Breast epithelium (tissue), 4 donors: ENCODE data around the gene HTRA2. TPM values are rescaled to one million over a fixed set of nuclear protein-coding genes. Genes with fewer than 3 reads are reported as not detected.

ENCODE experiments used
- DNase-seq, 2 donors: peaks; one replicate each; pipeline ENCODE4 v3.0.0-alpha.2; 2019; ENCODE audit warnings: low spot score in 2 of 2
- H3K27ac ChIP-seq, 2 donors: fragments of 200-600 bp; sonication (generic) in 1 of 2; one replicate each; pipeline ENCODE4 v1.5.1; 2016 to 2019; ENCODE audit warnings: mild to moderate bottlenecking in 1 of 2
- H3K27me3 ChIP-seq, 2 donors: fragments of 200-600 bp; sonication (generic) in 1 of 2; one replicate each; pipeline versions ENCODE4 v1.5.1 to v1.6.0; 2017 to 2019; ENCODE audit warnings: control low read depth in 1 of 2, mild to moderate bottlenecking in 1 of 2
- H3K36me3 ChIP-seq: fragments of 200-600 bp; one replicate; pipeline ENCODE4 v1.5.1; 2019
- H3K4me1 ChIP-seq, 2 donors: fragments of 200-600 bp; sonication (generic); one replicate each; pipeline ENCODE4 v1.5.1; 2016 to 2019; ENCODE audit warnings: control low read depth in 1 of 2
- H3K4me3 ChIP-seq, 3 donors: fragments of 200-600 bp; sonication (generic); 1 replicate in 2 of 3; 2 replicates in 1 of 3; pipeline ENCODE4 v1.5.1; 2016 to 2019; ENCODE audit warnings: mild to moderate bottlenecking in 3 of 3, moderate library complexity in 2 of 3
- H3K9me3 ChIP-seq, 2 donors: fragments of 200-600 bp; sonication (generic) in 1 of 2; one replicate each; pipeline ENCODE4 v1.5.1; 2016 to 2019; ENCODE audit warnings: control low read depth in 1 of 2
- CTCF ChIP-seq, 3 donors: fragments of 450-650 bp; IDR thresholded peaks; one replicate each; pipeline ENCODE4 v1.5.1; 2016 to 2017; ENCODE audit warnings: antibody characterized with exemption in 3 of 3, mild to moderate bottlenecking in 3 of 3, moderate library complexity in 3 of 3
- POLR2A ChIP-seq: fragments of 450-650 bp; IDR thresholded peaks from one replicate; pipeline ENCODE4 v1.6.1; 2016; ENCODE audit warnings: antibody characterized with exemption, mild to moderate bottlenecking, moderate library complexity
- POLR2AphosphoS5 ChIP-seq, 3 donors: sonication (generic); formaldehyde crosslinking; IDR thresholded peaks; one replicate each; pipeline ENCODE4 v1.6.1; 2017; ENCODE audit warnings: antibody characterized with exemption in 3 of 3
- intact Hi-C: fragments of 100-400 bp; cut with DNase I; formaldehyde crosslinking; loops from one replicate; pipeline ENCODE4 v1.15.1; 2023; ENCODE audit warnings: low total_unique reads
- total RNA-seq, 3 donors: library from RNA; depleted of rRNA; stranded (reverse); fragments of >200 nt; gene quantifications; one replicate each; pipeline ENCODE4 v1.1.0, GENCODE V29; 2016

Gene HTRA2
- total RNA-seq, 3 donors from 2014 or later, result 32.1 to 34.5 (median 32.5) TPM

GRCh38 chr2:74512744-74513604 is 16.8 kb upstream of the HTRA2 start:
- intact Hi-C loops, result no loop called here
- H3K36me3 ChIP-seq, result no peaks in the 10 kb centered on the region
- H3K4me1 ChIP-seq, result no peaks in the 10 kb centered on the region
- peaks cover 17 to 61% of the 10 kb centered on the region in 2 donors for H3K27me3 ChIP-seq
- H3K4me3 ChIP-seq, result no peak overlapping the region
- TF ChIP-seq POLR2AphosphoS5 (IDR thresholded peaks at IDR 0.05) (no peak), CTCF (IDR thresholded peaks at IDR 0.05) (no peak), POLR2A (no peak)
- DNase-seq, result no peak
- H3K9me3 ChIP-seq, result no peaks in the 10 kb centered on the region
- H3K27ac ChIP-seq, result no peak overlapping the region

- no peaks in the 10 kb centered on the region for H3K36me3 ChIP-seq
- DNase-seq, result no peak
- H3K27me3 ChIP-seq, result peaks cover 17 to 69% of the 10 kb centered on the region in 2 donors
- peak overlapping the region in 1 of 3 donors; percentile 68 for H3K4me3 ChIP-seq
- no peak overlapping the region for H3K27ac ChIP-seq
- H3K4me1 ChIP-seq, result no peaks in the 10 kb centered on the region
- TF ChIP-seq CTCF (IDR thresholded peaks at IDR 0.05) (no peak), POLR2AphosphoS5 (IDR thresholded peaks at IDR 0.05) (peak; percentile 29 to 61 (median 52)), POLR2A (no peak)
- no peaks in the 10 kb centered on the region for H3K9me3 ChIP-seq
- intact Hi-C loops, result no loop called here
Observed at GRCh38 chr2:74513605-74514367, 15.9 kb upstream of the HTRA2 start.

GRCh38 chr2:74514368-74515270 is 15.1 kb upstream of the HTRA2 start, which contains the start of gene TLX2:
Gene TLX2 (plus strand): TSS chr2:74514450. CDS start chr2:74514807, 357 bp downstream.
- intact Hi-C loops, result no loop called here
- no peak within 1 kb of the TSS for H3K27ac ChIP-seq
- DNase-seq, result no peak
- peak within 1 kb of the TSS in 1 of 3 donors; percentile 68 for H3K4me3 ChIP-seq
- no peaks in the 10 kb centered on the region for H3K9me3 ChIP-seq
- H3K27me3 ChIP-seq, result peaks cover 17 to 78% of the 10 kb centered on the region in 2 donors
- TF ChIP-seq CTCF (IDR thresholded peaks at IDR 0.05), result no peak
- no peak for TF ChIP-seq POLR2A
- no peak for TF ChIP-seq POLR2AphosphoS5 (IDR thresholded peaks at IDR 0.05)
- H3K4me1 ChIP-seq, result no peaks in the 10 kb centered on the region
- H3K36me3 ChIP-seq, result no peaks in the 10 kb centered on the region

GRCh38 chr2:74515271-74515980 is 14.3 kb upstream of the HTRA2 start:
- intact Hi-C loops, result no loop called here
- Histone ChIP-seq H3K4me1 (no peaks in the 10 kb centered on the region), H3K27ac (no peak overlapping the region), H3K27me3 (peaks cover 17 to 82% of the 10 kb centered on the region in 2 donors), H3K4me3 (peak overlapping the region; percentile 21 to 68 (median 40)), H3K9me3 (no peaks in the 10 kb centered on the region), H3K36me3 (no peaks in the 10 kb centered on the region)
- TF ChIP-seq POLR2A, result no peak
- no peak for TF ChIP-seq CTCF (IDR thresholded peaks at IDR 0.05)
- no peak for DNase-seq
